DND-41 (cell line): Measurements from ENCODE around the gene DCAF11.

Experiments used
- EZH2 ChIP-seq: IDR thresholded peaks from 3 replicates; pipeline ENCODE4 v1.6.1; 2012; ENCODE audit warnings: borderline replicate concordance, low read depth, mild to moderate bottlenecking, moderate library complexity, low read length, inconsistent platforms; ENCODE audit not compliant: severe bottlenecking
- TF ChIP-seq, protein P1 (sequence below): IDR thresholded peaks from 2 replicates; pipeline ENCODE4 v1.5.1; 2012; ENCODE audit warnings: borderline replicate concordance, low read length, moderate library complexity, mild to moderate bottlenecking; ENCODE audit not compliant: poor library complexity, severe bottlenecking; ENCODE audit errors: extremely low read depth

DNA sequence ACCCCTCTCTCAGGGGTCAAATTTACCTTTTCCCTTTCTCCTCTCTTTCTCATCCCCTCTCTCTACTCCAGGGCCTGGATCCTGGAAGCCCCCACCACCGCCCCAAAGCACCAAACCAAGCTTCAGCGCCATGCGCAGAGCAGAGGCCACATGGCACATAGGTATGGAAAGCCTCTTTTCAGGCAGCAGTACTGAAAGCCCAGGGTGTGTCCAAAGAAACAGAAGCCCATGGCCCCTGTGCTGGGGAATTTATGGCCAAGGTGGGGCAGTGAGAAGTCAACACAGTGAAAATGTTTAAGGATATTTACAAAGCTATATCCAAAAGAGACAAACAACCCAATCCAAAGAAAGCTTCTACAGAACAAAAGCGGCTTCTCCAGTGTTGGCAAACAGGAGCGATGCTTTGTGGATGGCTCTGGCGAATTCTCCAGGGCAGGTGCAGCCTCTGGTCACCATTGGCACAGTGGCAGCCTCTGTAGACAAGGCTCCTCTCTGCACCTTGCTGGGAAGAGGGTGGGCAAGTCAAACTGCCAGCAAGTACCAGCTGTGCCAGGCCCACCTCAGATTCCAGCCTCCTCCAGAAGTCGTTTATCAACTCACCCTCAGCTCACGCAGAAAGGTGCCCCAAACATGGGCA is 48.0 kb upstream of the DCAF11 start:
- TF ChIP-seq, protein P1, sequence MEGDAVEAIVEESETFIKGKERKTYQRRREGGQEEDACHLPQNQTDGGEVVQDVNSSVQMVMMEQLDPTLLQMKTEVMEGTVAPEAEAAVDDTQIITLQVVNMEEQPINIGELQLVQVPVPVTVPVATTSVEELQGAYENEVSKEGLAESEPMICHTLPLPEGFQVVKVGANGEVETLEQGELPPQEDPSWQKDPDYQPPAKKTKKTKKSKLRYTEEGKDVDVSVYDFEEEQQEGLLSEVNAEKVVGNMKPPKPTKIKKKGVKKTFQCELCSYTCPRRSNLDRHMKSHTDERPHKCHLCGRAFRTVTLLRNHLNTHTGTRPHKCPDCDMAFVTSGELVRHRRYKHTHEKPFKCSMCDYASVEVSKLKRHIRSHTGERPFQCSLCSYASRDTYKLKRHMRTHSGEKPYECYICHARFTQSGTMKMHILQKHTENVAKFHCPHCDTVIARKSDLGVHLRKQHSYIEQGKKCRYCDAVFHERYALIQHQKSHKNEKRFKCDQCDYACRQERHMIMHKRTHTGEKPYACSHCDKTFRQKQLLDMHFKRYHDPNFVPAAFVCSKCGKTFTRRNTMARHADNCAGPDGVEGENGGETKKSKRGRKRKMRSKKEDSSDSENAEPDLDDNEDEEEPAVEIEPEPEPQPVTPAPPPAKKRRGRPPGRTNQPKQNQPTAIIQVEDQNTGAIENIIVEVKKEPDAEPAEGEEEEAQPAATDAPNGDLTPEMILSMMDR, result no peak
- TF ChIP-seq EZH2, result no peak
